Activated T-cell treated with anti-CD3 and anti-CD28 coated beads, Interleukin-2, amount 50 U/mL, for 24 hours (primary cell): ENCODE results near the gene RBM5.

Experiments
- DNase-seq: peaks from one replicate; pipeline ENCODE4 v3.0.0-alpha.2; 2020
- H3K27ac Mint-ChIP-seq: 2 replicates; pipeline ENCODE4 v1.8.0; 2020; ENCODE audit warnings: mild to moderate bottlenecking, mixed read lengths
- H3K27me3 Mint-ChIP-seq: 2 replicates; pipeline ENCODE4 v1.8.0; 2020; ENCODE audit warnings: mixed read lengths
- H3K36me3 Mint-ChIP-seq: 2 replicates; pipeline ENCODE4 v1.8.0; 2020; ENCODE audit warnings: low read depth, mixed read lengths
- H3K4me1 Mint-ChIP-seq: 2 replicates; pipeline ENCODE4 v1.8.0; 2020; ENCODE audit warnings: low read depth, mixed read lengths
- H3K4me3 Mint-ChIP-seq: 2 replicates; pipeline ENCODE4 v1.8.0; 2020; ENCODE audit warnings: mild to moderate bottlenecking, moderate library complexity, mixed read lengths
- H3K9me3 Mint-ChIP-seq: 2 replicates; pipeline ENCODE4 v1.8.0; 2020; ENCODE audit warnings: mixed read lengths

The RBM5 gene

GRCh38 chr3:50156549-50157493 lies 68.1 kb downstream of the RBM5 start:
- no peak for DNase-seq
- H3K4me1 Mint-ChIP-seq: peaks cover 9% of the 10 kb centered on the region
- no peaks in the 10 kb centered on the region for H3K9me3 Mint-ChIP-seq
- H3K27ac Mint-ChIP-seq: no peak overlapping the region
- no peak overlapping the region for H3K4me3 Mint-ChIP-seq
- no peaks in the 10 kb centered on the region for H3K36me3 Mint-ChIP-seq
- H3K27me3 Mint-ChIP-seq: peaks cover 44% of the 10 kb centered on the region

GRCh38 chr3:50157827-50158529 lies 69.3 kb downstream of the RBM5 start:
- no peak overlapping the region for H3K4me3 Mint-ChIP-seq

GRCh38 chr3:50158530-50159146 lies 69.9 kb downstream of the RBM5 start:
- Mint-ChIP-seq H3K27me3 (peaks cover 35% of the 10 kb centered on the region), H3K36me3 (no peaks in the 10 kb centered on the region), H3K4me3 (no peak overlapping the region), H3K27ac (no peak overlapping the region), H3K4me1 (peaks cover 9% of the 10 kb centered on the region), H3K9me3 (no peaks in the 10 kb centered on the region)
- no peak for DNase-seq

More at GRCh38 chr3:50157827-50158529, 69.3 kb downstream of the RBM5 start:
- H3K9me3 Mint-ChIP-seq: no peaks in the 10 kb centered on the region
- no peak for DNase-seq
- H3K27me3 Mint-ChIP-seq: peaks cover 42% of the 10 kb centered on the region
- no peaks in the 10 kb centered on the region for H3K36me3 Mint-ChIP-seq
- peaks cover 9% of the 10 kb centered on the region for H3K4me1 Mint-ChIP-seq
- H3K27ac Mint-ChIP-seq: no peak overlapping the region

- Mint-ChIP-seq H3K27me3 (peaks cover 25% of the 10 kb centered on the region), H3K27ac (no peak overlapping the region), H3K4me3 (no peak overlapping the region), H3K36me3 (no peaks in the 10 kb centered on the region), H3K9me3 (no peaks in the 10 kb centered on the region), H3K4me1 (peaks cover 5% of the 10 kb centered on the region)
- DNase-seq: no peak
Observed at GRCh38 chr3:50160561-50160983, 71.9 kb downstream of the RBM5 start.

GRCh38 chr3:50161320-50161719 lies 72.6 kb downstream of the RBM5 start:
- Mint-ChIP-seq H3K27ac (no peak overlapping the region), H3K9me3 (no peaks in the 10 kb centered on the region)
- DNase-seq: no peak

GRCh38 chr3:50162034-50162883 lies 73.5 kb downstream of the RBM5 start:
- Mint-ChIP-seq H3K27ac (no peak overlapping the region), H3K4me3 (no peak overlapping the region), H3K4me1 (no peaks in the 10 kb centered on the region), H3K36me3 (no peaks in the 10 kb centered on the region), H3K27me3 (peaks cover 9% of the 10 kb centered on the region), H3K9me3 (no peaks in the 10 kb centered on the region)
- DNase-seq: no peak

More at GRCh38 chr3:50161320-50161719, 72.6 kb downstream of the RBM5 start:
- Mint-ChIP-seq H3K36me3 (no peaks in the 10 kb centered on the region), H3K27me3 (peaks cover 18% of the 10 kb centered on the region), H3K4me1 (no peaks in the 10 kb centered on the region), H3K4me3 (no peak overlapping the region)

GRCh38 chr3:50163572-50164455 lies 75.1 kb downstream of the RBM5 start:
- DNase-seq: no peak
- H3K4me1 Mint-ChIP-seq: no peaks in the 10 kb centered on the region
- H3K9me3 Mint-ChIP-seq: no peaks in the 10 kb centered on the region
- H3K4me3 Mint-ChIP-seq: no peak overlapping the region
- no peaks in the 10 kb centered on the region for H3K27me3 Mint-ChIP-seq
- H3K27ac Mint-ChIP-seq: no peak overlapping the region
- no peaks in the 10 kb centered on the region for H3K36me3 Mint-ChIP-seq

GRCh38 chr3:50164481-50164880 lies 75.8 kb downstream of the RBM5 start:
- no peak overlapping the region for H3K4me3 Mint-ChIP-seq
- no peaks in the 10 kb centered on the region for H3K27me3 Mint-ChIP-seq
- DNase-seq: no peak
- H3K9me3 Mint-ChIP-seq: no peaks in the 10 kb centered on the region
- no peaks in the 10 kb centered on the region for H3K36me3 Mint-ChIP-seq
- H3K27ac Mint-ChIP-seq: no peak overlapping the region
- no peaks in the 10 kb centered on the region for H3K4me1 Mint-ChIP-seq

- H3K27me3 Mint-ChIP-seq: no peaks in the 10 kb centered on the region
- H3K4me1 Mint-ChIP-seq: no peaks in the 10 kb centered on the region
- H3K27ac Mint-ChIP-seq: no peak overlapping the region
- no peaks in the 10 kb centered on the region for H3K9me3 Mint-ChIP-seq
- no peak for DNase-seq
- no peak overlapping the region for H3K4me3 Mint-ChIP-seq
- H3K36me3 Mint-ChIP-seq: no peaks in the 10 kb centered on the region
Observed at GRCh38 chr3:50164984-50165909, 76.5 kb downstream of the RBM5 start.

GRCh38 chr3:50165910-50166538 lies 77.3 kb downstream of the RBM5 start:
- DNase-seq: no peak
- H3K4me3 Mint-ChIP-seq: no peak overlapping the region
- H3K27ac Mint-ChIP-seq: no peak overlapping the region
- no peaks in the 10 kb centered on the region for H3K27me3 Mint-ChIP-seq
- H3K9me3 Mint-ChIP-seq: no peaks in the 10 kb centered on the region
- no peaks in the 10 kb centered on the region for H3K36me3 Mint-ChIP-seq
- no peaks in the 10 kb centered on the region for H3K4me1 Mint-ChIP-seq

GRCh38 chr3:50166620-50167019 lies 77.9 kb downstream of the RBM5 start:
- no peaks in the 10 kb centered on the region for H3K9me3 Mint-ChIP-seq
- no peak overlapping the region for H3K27ac Mint-ChIP-seq
- H3K4me3 Mint-ChIP-seq: no peak overlapping the region
- no peaks in the 10 kb centered on the region for H3K36me3 Mint-ChIP-seq
- no peaks in the 10 kb centered on the region for H3K4me1 Mint-ChIP-seq
- DNase-seq: no peak
- no peaks in the 10 kb centered on the region for H3K27me3 Mint-ChIP-seq
